Mesenchymal stem cell (in vitro differentiated cells and primary cell): ENCODE results near the gene TEDC2.
A peak's percentile ranks its signal among the peaks of the same experiment; 100 is the strongest.

Experiments
- DNase-seq: peaks from one replicate; pipeline ENCODE4 v3.0.0-alpha.2; 2013
- H2AFZ ChIP-seq: one replicate; pipeline ENCODE4 v1.6.1; 2013; ENCODE audit warnings: low read depth, mild to moderate bottlenecking, control low read depth, inconsistent platforms, low read length, moderate library complexity
- H2AK5ac ChIP-seq: 2 replicates; pipeline ENCODE4 v1.6.1; 2013; ENCODE audit warnings: low read length, moderate library complexity, mild to moderate bottlenecking, inconsistent platforms; ENCODE audit not compliant: severe bottlenecking
- H2BK120ac ChIP-seq: one replicate; pipeline ENCODE4 v1.6.1; 2013; ENCODE audit warnings: low read depth, mild to moderate bottlenecking, inconsistent platforms, low read length, moderate library complexity
- H2BK12ac ChIP-seq, 2 experiments: one replicate each; pipeline ENCODE4 v1.6.1; 2013; ENCODE audit warnings: inconsistent platforms in 2 of 2, low read length in 2 of 2, mild to moderate bottlenecking in 2 of 2, moderate library complexity in 2 of 2, control low read depth in 1 of 2
- H2BK15ac ChIP-seq: one replicate; pipeline ENCODE4 v1.6.1; 2013; ENCODE audit warnings: mild to moderate bottlenecking, low read depth, inconsistent platforms; ENCODE audit not compliant: poor library complexity, severe bottlenecking
- H2BK5ac ChIP-seq: 2 replicates; pipeline ENCODE4 v1.6.1; 2013; ENCODE audit warnings: low read depth, mild to moderate bottlenecking, low read length, control low read depth, inconsistent platforms; ENCODE audit not compliant: poor library complexity, severe bottlenecking
- H3K14ac ChIP-seq, 2 experiments: one replicate each; pipeline ENCODE4 v1.6.1; 2013; ENCODE audit warnings: inconsistent platforms in 2 of 2, low read length in 2 of 2, control low read depth in 1 of 2, mild to moderate bottlenecking in 1 of 2, moderate library complexity in 1 of 2
- H3K18ac ChIP-seq, 2 experiments: one replicate each; pipeline ENCODE4 v1.6.1; 2013; ENCODE audit warnings: inconsistent platforms in 2 of 2, low read length in 2 of 2, control low read depth in 1 of 2, low read depth in 1 of 2, mild to moderate bottlenecking in 1 of 2
- H3K23ac ChIP-seq, 2 experiments: one replicate each; pipeline ENCODE4 v1.6.1; 2013; ENCODE audit warnings: inconsistent platforms in 2 of 2, low read length in 2 of 2, mild to moderate bottlenecking in 2 of 2, moderate library complexity in 2 of 2, control low read depth in 1 of 2
- H3K27ac ChIP-seq: 2 replicates; pipeline ENCODE4 v1.5.1; 2013; ENCODE audit warnings: mild to moderate bottlenecking, moderate library complexity, low read length, control low read depth, inconsistent platforms; ENCODE audit not compliant: poor library complexity, severe bottlenecking
- H3K27me3 ChIP-seq, 2 experiments: 2 replicates each; pipeline versions ENCODE4 v1.6.1 to v1.7.0; 2013; ENCODE audit warnings: low read length in 2 of 2, mild to moderate bottlenecking in 2 of 2, moderate library complexity in 2 of 2, control low read depth in 1 of 2, inconsistent platforms in 1 of 2; ENCODE audit not compliant: control insufficient read depth in 1 of 2, insufficient read depth in 1 of 2
- H3K36me3 ChIP-seq, 2 experiments: 2 replicates each; pipeline versions ENCODE4 v1.6.1 to v1.7.0; 2013; ENCODE audit warnings: low read length in 2 of 2, control low read depth in 1 of 2, inconsistent platforms in 1 of 2, low read depth in 1 of 2, mild to moderate bottlenecking in 1 of 2; ENCODE audit not compliant: insufficient read depth in 2 of 2, control insufficient read depth in 1 of 2
- H3K4ac ChIP-seq, 2 experiments: one replicate each; pipeline ENCODE4 v1.6.1; 2013; ENCODE audit warnings: inconsistent platforms in 2 of 2, low read length in 2 of 2, mild to moderate bottlenecking in 2 of 2, moderate library complexity in 2 of 2, control low read depth in 1 of 2, low read depth in 1 of 2
- H3K4me1 ChIP-seq: 2 replicates; pipeline ENCODE4 v1.6.1; 2013; ENCODE audit warnings: low read depth, low read length, control low read depth; ENCODE audit not compliant: control insufficient read depth, insufficient read depth
- H3K4me2 ChIP-seq: 2 replicates; pipeline ENCODE4 v1.6.1; 2013; ENCODE audit warnings: low read length, mild to moderate bottlenecking, inconsistent platforms; ENCODE audit not compliant: poor library complexity, severe bottlenecking
- H3K4me3 ChIP-seq, 2 experiments: 2 replicates each; pipeline versions ENCODE4 v1.5.1 to v1.7.0; 2013; ENCODE audit warnings: low read length in 2 of 2, mild to moderate bottlenecking in 2 of 2, control low read depth in 1 of 2, low read depth in 1 of 2; ENCODE audit not compliant: insufficient read depth in 1 of 2
- H3K79me1 ChIP-seq: replicated peaks from 2 replicates; pipeline ENCODE4 v1.6.1; 2013; ENCODE audit warnings: mild to moderate bottlenecking, control low read depth, low read length, inconsistent platforms; ENCODE audit not compliant: poor library complexity, severe bottlenecking
- H3K9ac ChIP-seq: 2 replicates; pipeline ENCODE4 v1.7.0; 2013; ENCODE audit warnings: mild to moderate bottlenecking, low read length, moderate library complexity
- H3K9me3 ChIP-seq: 2 replicates; pipeline ENCODE4 v1.7.0; 2013; ENCODE audit warnings: mild to moderate bottlenecking, low read length; ENCODE audit not compliant: control insufficient read depth
- H4K8ac ChIP-seq: one replicate; pipeline ENCODE4 v1.6.1; 2013; ENCODE audit warnings: inconsistent platforms, mild to moderate bottlenecking, low read length, moderate library complexity
- H4K91ac ChIP-seq: one replicate; pipeline ENCODE4 v1.6.1; 2013; ENCODE audit warnings: mild to moderate bottlenecking, low read length, inconsistent platforms
- WGBS: methylation state at CpG from one replicate; pipeline ENCODE4 v1.1.7; 2013; ENCODE audit warnings: mixed read lengths; 5-methylcytosine and 5-hydroxymethylcytosine counted together

The TEDC2 gene

DNA sequence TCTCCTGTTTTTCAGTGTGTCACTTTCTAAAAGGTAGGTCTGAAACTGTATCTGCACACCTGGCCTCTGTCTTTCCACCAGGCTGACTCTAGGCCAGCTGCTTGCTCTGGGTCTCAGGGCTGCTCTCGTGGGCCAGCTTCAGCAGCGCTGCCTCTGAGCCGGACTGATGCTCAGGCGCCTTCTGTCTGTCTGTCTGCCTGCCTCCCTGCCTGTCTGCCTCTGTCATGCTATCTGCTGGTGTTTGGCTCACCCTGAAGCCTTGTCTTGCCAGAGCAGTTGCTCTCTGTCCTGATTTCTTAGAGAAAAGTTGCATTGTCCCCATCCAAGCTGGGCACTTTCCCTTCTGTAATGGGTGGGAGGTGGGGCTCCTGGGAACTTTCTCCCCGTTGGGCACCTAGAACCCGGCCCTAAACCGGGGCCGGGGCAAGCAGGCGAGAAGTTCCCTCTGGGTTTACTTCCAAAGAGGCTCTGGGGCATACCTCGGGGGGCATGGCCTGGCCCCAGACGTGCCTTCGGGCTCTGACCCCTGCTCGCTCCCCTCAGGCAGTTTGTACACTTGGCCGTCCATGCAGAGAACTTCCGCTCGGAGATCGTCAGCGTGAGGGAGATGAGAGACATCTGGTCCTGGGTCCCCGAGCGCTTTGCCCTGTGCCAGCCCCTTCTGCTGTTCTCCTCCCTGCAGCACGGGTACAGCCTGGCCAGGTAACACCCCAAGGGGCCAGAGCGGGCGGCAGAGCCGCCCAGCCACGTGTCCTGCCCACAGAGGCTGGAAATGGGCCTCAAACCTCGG lies 38.0 kb downstream of the TEDC2 start:
- H3K4me2 ChIP-seq: no peak overlapping the region
- no peak overlapping the region for H2BK120ac ChIP-seq
- no peak overlapping the region for H2AK5ac ChIP-seq
- H3K27me3 ChIP-seq: no peaks in the 10 kb centered on the region
- H4K91ac ChIP-seq: no peak overlapping the region
- H3K79me1 ChIP-seq: peaks cover 19% of the 10 kb centered on the region
- no peak overlapping the region for H3K4me3 ChIP-seq
- no peak overlapping the region for H4K8ac ChIP-seq
- no peak overlapping the region for H3K18ac ChIP-seq
- H3K14ac ChIP-seq: no peak overlapping the region
- H3K23ac ChIP-seq: no peak overlapping the region
- no peak overlapping the region for H2BK5ac ChIP-seq
- peaks cover 27% of the 10 kb centered on the region for H3K4me1 ChIP-seq
- H2AFZ ChIP-seq: no peak overlapping the region
- peaks cover 24 to 56% of the 10 kb centered on the region in 2 experiments for H3K36me3 ChIP-seq
- WGBS: 93% methylated on average over 26 of the region's 26 CpGs
- no peaks in the 10 kb centered on the region for H3K9me3 ChIP-seq
- H3K9ac ChIP-seq: peak overlapping the region; percentile 7
- no peak overlapping the region for H3K4ac ChIP-seq
- no peak overlapping the region for H3K27ac ChIP-seq
- H2BK12ac ChIP-seq: no peak overlapping the region
- H2BK15ac ChIP-seq: no peak overlapping the region
- DNase-seq: no peak

DNA sequence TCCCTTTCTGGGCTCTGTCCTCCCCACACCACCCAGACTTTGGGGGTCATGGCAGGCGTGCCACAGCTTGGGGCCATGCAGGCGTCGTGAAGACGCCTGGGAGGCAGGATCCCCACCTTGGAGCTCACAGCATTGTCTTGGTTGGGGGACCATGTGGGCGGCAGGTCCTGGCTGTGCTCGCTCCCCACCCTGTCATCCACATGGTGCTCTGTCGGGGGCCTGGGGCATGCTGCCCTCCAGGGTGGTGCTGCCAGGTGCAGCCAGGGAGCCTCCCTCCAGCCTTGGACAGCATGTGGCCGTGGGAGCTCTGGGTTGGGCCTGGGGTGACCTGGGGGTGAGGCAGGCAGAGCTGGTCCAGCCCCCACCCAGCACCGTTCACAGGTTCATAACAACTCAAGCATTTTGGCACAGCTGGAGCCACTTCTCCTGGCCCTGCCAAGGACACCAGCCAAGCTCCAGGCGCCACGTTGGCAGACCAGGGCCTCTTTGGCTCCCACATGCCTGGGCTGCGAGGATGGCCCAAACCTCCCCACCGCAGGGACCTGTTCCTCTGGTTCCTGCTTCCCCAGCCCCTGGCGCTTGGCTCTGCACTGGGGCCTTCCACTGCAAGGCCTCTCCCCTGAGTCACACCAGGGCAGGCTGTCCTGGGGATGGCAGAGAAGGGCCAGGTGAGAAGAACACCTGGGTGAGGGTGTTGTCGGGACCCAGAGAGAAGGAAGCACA lies 38.8 kb downstream of the TEDC2 start:
- Histone ChIP-seq H3K27ac (no peak overlapping the region), H2BK12ac (no peak overlapping the region), H2BK5ac (no peak overlapping the region), H3K18ac (no peak overlapping the region), H3K4me3 (no peak overlapping the region), H3K36me3 (peaks cover 24 to 54% of the 10 kb centered on the region in 2 experiments), H3K9me3 (no peaks in the 10 kb centered on the region), H2AFZ (no peak overlapping the region), H3K9ac (no peak overlapping the region), H3K79me1 (peaks cover 15% of the 10 kb centered on the region), H3K14ac (no peak overlapping the region), H4K91ac (no peak overlapping the region), H4K8ac (no peak overlapping the region), H3K27me3 (no peaks in the 10 kb centered on the region), H2AK5ac (no peak overlapping the region), H3K4ac (no peak overlapping the region), H2BK120ac (no peak overlapping the region), H3K4me1 (peaks cover 27% of the 10 kb centered on the region), H2BK15ac (no peak overlapping the region), H3K23ac (no peak overlapping the region), H3K4me2 (no peak overlapping the region)
- 94% methylated on average over 14 of the region's 15 CpGs for WGBS
- DNase-seq: no peak

DNA sequence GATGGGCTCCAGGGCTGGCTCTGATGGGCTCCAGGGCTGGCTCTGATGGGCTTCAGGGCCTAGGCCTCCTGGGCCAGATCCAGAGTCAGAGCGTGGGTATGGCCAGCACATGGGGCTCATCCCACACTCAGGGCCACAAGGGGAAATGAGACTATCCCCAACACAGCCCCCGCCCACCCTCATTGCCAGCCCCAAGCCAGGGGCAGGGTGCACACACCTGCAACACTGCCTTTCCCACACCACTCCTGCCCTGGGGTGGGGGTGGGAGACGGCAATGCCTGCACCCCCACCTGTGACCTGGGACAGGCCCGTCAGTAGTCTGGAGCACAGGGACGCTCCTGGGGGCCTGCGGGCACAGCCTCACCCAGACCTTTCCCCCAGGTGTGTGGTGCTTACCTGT lies 39.5 kb downstream of the TEDC2 start:
- H3K4me2 ChIP-seq: no peak overlapping the region
- H3K4ac ChIP-seq: no peak overlapping the region
- no peak overlapping the region for H3K27ac ChIP-seq
- H4K91ac ChIP-seq: no peak overlapping the region
- H2AK5ac ChIP-seq: no peak overlapping the region
- no peak overlapping the region for H3K14ac ChIP-seq
- H3K23ac ChIP-seq: no peak overlapping the region
- DNase-seq: no peak
- H2BK120ac ChIP-seq: no peak overlapping the region
- WGBS: 96% methylated on average over 6 of the region's 6 CpGs
- H2BK15ac ChIP-seq: no peak overlapping the region
- H4K8ac ChIP-seq: no peak overlapping the region
- no peak overlapping the region for H3K18ac ChIP-seq
- no peaks in the 10 kb centered on the region for H3K9me3 ChIP-seq
- H3K9ac ChIP-seq: no peak overlapping the region
- H3K4me3 ChIP-seq: no peak overlapping the region
- H2BK5ac ChIP-seq: no peak overlapping the region
- peaks cover 15% of the 10 kb centered on the region for H3K79me1 ChIP-seq
- H2AFZ ChIP-seq: no peak overlapping the region
- H3K36me3 ChIP-seq: peaks cover 24 to 53% of the 10 kb centered on the region in 2 experiments
- no peak overlapping the region for H2BK12ac ChIP-seq
- H3K4me1 ChIP-seq: peaks cover 27% of the 10 kb centered on the region
- no peaks in the 10 kb centered on the region for H3K27me3 ChIP-seq

DNA sequence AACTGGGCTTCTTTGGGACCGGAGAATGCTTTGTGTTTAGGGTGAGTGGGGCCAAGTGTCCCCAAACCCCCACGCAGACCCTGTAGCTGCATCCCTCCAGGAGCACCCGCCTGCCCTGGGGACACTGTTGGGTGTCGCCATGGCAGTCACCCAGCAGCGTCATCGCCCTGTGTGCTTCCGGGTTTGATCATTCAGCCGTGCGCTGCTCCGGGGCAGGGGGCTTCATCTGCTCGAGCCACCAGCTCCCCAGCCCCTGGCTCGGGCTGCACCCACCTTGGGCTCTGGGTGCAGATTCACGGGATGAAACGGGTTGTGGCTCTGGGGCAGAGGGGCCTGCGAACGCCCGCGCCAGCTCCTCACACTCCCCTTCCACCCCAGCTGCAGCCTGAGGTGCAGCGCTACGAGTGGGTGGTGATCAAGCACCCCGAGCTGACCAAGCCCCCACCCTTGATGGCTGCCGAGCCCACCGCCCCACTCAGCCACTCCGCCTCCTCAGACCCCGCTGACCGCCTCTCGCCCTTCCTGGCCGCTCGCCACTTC lies 40.1 kb downstream of the TEDC2 start:
- H3K27ac ChIP-seq: no peak overlapping the region
- H3K27me3 ChIP-seq: no peaks in the 10 kb centered on the region
- peaks cover 15% of the 10 kb centered on the region for H3K79me1 ChIP-seq
- no peak overlapping the region for H3K18ac ChIP-seq
- no peak overlapping the region for H3K4ac ChIP-seq
- H3K4me3 ChIP-seq: no peak overlapping the region
- no peak overlapping the region for H3K14ac ChIP-seq
- no peak overlapping the region for H2BK12ac ChIP-seq
- H2BK120ac ChIP-seq: no peak overlapping the region
- no peak for DNase-seq
- H2AK5ac ChIP-seq: no peak overlapping the region
- H3K23ac ChIP-seq: no peak overlapping the region
- 95% methylated on average over 29 of the region's 29 CpGs for WGBS
- no peak overlapping the region for H3K4me2 ChIP-seq
- no peak overlapping the region for H4K8ac ChIP-seq
- no peak overlapping the region for H2BK15ac ChIP-seq
- no peak overlapping the region for H2BK5ac ChIP-seq
- no peaks in the 10 kb centered on the region for H3K9me3 ChIP-seq
- H3K4me1 ChIP-seq: peaks cover 27% of the 10 kb centered on the region
- no peak overlapping the region for H3K9ac ChIP-seq
- peak overlapping the region; percentile 18 for H4K91ac ChIP-seq
- no peak overlapping the region for H2AFZ ChIP-seq
- H3K36me3 ChIP-seq: peaks cover 24 to 53% of the 10 kb centered on the region in 2 experiments
